ENCODE results near the gene FBXO42. TPM values are rescaled to one million over a fixed set of nuclear protein-coding genes. Genes with fewer than 3 reads are reported as not detected.

FBXO42 gene
- total and polyA plus RNA-seq, 2 of the 8 experiments (the other 6 are each of a cell fraction or from before 2014, with no cell fraction given) = 15.1 to 17.0 TPM

DNA sequence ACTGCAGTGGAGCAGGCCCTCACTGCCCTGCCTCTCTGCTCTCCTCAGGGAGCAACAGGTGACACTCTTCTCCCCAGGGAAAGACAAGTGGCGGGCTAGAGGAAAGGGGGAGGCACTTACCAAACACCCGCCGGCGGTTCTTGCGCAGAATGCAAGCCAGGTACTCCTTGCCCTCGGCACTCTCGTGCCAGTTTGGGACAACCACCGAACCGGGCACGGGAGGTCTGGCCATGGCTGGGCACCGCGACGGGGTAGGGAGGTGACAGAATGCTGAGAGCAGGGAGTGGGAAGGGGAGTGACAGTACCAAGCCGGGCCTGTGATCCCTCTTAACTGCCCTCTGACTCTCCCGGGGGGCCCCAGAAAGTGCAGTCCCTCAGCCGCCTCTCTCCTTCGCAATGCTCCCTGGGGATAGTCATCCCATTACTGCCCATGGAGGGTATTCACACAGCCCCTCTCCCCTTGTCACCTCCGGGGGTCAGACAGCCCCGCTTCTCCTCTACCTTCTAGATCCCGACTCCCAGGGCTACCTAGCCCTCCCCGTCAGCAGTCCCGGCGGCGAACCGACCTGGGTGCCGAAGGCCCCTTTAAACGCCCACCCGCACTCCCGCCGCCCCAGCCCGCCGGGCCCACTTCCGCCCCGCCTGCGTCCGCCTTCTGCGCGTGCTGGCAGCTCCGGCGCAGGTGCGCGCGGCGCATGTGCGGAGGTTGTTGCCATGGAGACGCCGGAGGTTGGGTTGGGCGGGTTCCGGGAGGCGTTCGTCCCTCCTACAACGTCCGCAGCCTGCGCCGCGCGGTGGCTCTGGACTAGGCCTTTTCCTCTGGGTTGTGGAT is 115.6 kb downstream of the FBXO42 start, which contains the start of gene CPLANE2:
TSS of gene CPLANE2 (minus strand) at position 673 of the 832 bp plus-strand sequence. CDS start at position 232, 441 bp downstream.
- H4K20me1 ChIP-seq (replicated peaks in 1 of 2; ENCODE audit: control insufficient read depth in 1 of 2, insufficient read depth in 2 of 2, low read length in 2 of 2) = no peaks in the 10 kb centered on the region
- H3K18ac ChIP-seq (ENCODE audit: extremely low read depth, low read length) = no peak within 1 kb of the TSS; the same call in 1 of the 2 replicates
- peak within 1 kb of the TSS; percentile 80 to 95 for H3K4me2 ChIP-seq (ENCODE audit: insufficient read depth in 1 of 2, low read depth in 2 of 2, low read length in 2 of 2)
- no peak within 1 kb of the TSS for H3K4ac ChIP-seq (replicated peaks; ENCODE audit: insufficient read length, low read depth, low read length)
- ChIA-PET POLR2A (ENCODE audit: partially characterized antibody) (interaction anchor here (1.0 to 1.3 kb wide), 2 partner anchors 10 to 30 kb away, joined by 3 to 7 read pairs; no protein-coding TSS in a partner anchor), CTCF (ENCODE audit: partially characterized antibody) (interaction anchor here (0.6 to 13.8 kb wide), 9 partner anchors 9 to 388 kb away, joined by 3 to 106 read pairs (median 5); no protein-coding TSS in a partner anchor)
- H2AK5ac ChIP-seq (ENCODE audit: low read depth, low read length) = no peak within 1 kb of the TSS
- H3K23me2 ChIP-seq (ENCODE audit: low read depth, low read length) = peaks cover 6% of the 10 kb centered on the region
- H4K5ac ChIP-seq (ENCODE audit: insufficient read length, low read depth, low read length) = no peak within 1 kb of the TSS
- H2BK12ac ChIP-seq (ENCODE audit: low read depth, low read length) = no peak within 1 kb of the TSS
- H2BK120ac ChIP-seq (replicated peaks; ENCODE audit: low read depth, low read length) = no peak within 1 kb of the TSS
- no peaks in the 10 kb centered on the region; a peak in 1 of 7 replicates for H3K27me3 ChIP-seq (replicated peaks in 1 of 4; ENCODE audit: control insufficient read depth in 3 of 4, extremely low read depth in 1 of 4, insufficient read depth in 3 of 4, low read length in 3 of 4)
- H2AFZ ChIP-seq (ENCODE audit: low read length) = peak within 1 kb of the TSS; percentile 79
- H4K8ac ChIP-seq (ENCODE audit: extremely low read depth, insufficient read depth, low read length) = peak within 1 kb of the TSS; percentile 5; the same call in 1 of the 2 replicates
- H3K27ac ChIP-seq (ENCODE audit: low read depth, low read length) = no peak within 1 kb of the TSS
- no peaks in the 10 kb centered on the region for H3K9me3 ChIP-seq (ENCODE audit: insufficient read depth in 2 of 2, low read depth in 1 of 2, low read length in 1 of 2)
- peaks cover 0 to 9% (median 3%) of the 10 kb centered on the region in 4 experiments; a peak in 6 of 7 replicates for H3K4me1 ChIP-seq (replicated peaks in 1 of 4; ENCODE audit: control insufficient read depth in 3 of 4, insufficient read depth in 4 of 4, low read length in 3 of 4)
- H3K14ac ChIP-seq (ENCODE audit: insufficient read length) = no peak within 1 kb of the TSS
- H3K4me3 ChIP-seq (ENCODE audit: extremely low read depth in 1 of 4, insufficient read depth in 2 of 4, low read depth in 3 of 4, low read length in 4 of 4) = peak within 1 kb of the TSS; percentile 60 to 74 (median 72)
- H2BK20ac ChIP-seq (ENCODE audit: low read length) = no peak within 1 kb of the TSS
- peak within 1 kb of the TSS in 1 of 4 experiments; percentile 20; a peak in 2 of 7 replicates for H3K9ac ChIP-seq (replicated peaks in 1 of 4; ENCODE audit: extremely low read depth in 1 of 4, low read depth in 3 of 4, low read length in 3 of 4)
- H3K79me2 ChIP-seq (ENCODE audit: control insufficient read depth in 1 of 2, insufficient read depth in 2 of 2, low read length in 2 of 2) = no peaks in the 10 kb centered on the region
- DNase-seq (ENCODE audit: low read depth in 1 of 2, low spot score in 2 of 2) = peak; percentile 73 to 98
- peak within 1 kb of the TSS; percentile 74 for H3K56ac ChIP-seq (replicated peaks; ENCODE audit: insufficient read length, low read depth, low read length)
- FAIRE-seq = no peak
- H3K23ac ChIP-seq (ENCODE audit: insufficient read length) = no peak within 1 kb of the TSS
- H3K36me3 ChIP-seq (ENCODE audit: control insufficient read depth in 2 of 4, insufficient read depth in 4 of 4, low read length in 3 of 4) = no peaks in the 10 kb centered on the region
- H3K79me1 ChIP-seq (ENCODE audit: low read depth, low read length) = no peaks in the 10 kb centered on the region; the same call in 1 of the 2 replicates
- 2% methylated on average over 46 of the region's 57 CpGs; no CpG with 5 or more reads in 1 of the 2 experiments for WGBS, 2 experiments (ENCODE audit: extremely low coverage in 1 of 2, insufficient coverage in 1 of 2, insufficient read length in 1 of 2, insufficient replicate concordance in 2 of 2, low coverage in 1 of 2, low lambda C conversion rate in 2 of 2, missing lambda C conversion rate in 1 of 2)
- H4K91ac ChIP-seq (replicated peaks; ENCODE audit: insufficient read length, low read length) = peak within 1 kb of the TSS; percentile 19
- no peak within 1 kb of the TSS for H2BK5ac ChIP-seq (ENCODE audit: low read depth, low read length)
- no peak within 1 kb of the TSS for H2BK15ac ChIP-seq (ENCODE audit: low read length)
- TF ChIP-seq SIX5 (IDR thresholded peaks at IDR 0.05; ENCODE audit: low read depth, low read length) (no peak), KDM4A (IDR thresholded peaks at IDR 0.05; ENCODE audit: low read depth, low read length, severe bottlenecking) (peak; percentile 73), RBBP5 (IDR thresholded peaks at IDR 0.05; ENCODE audit: borderline replicate concordance, low read depth, low read length) (0 out of 2 replicates have a peak, but pooled peaks have one; percentile 26), PHF8 (conservative IDR thresholded peaks at IDR 0.05; ENCODE audit: low read depth, low read length) (no peak), KDM1A (IDR thresholded peaks at IDR 0.05; ENCODE audit: borderline replicate concordance, low read length) (no peak), CREB1 (IDR thresholded peaks at IDR 0.05) (peak; percentile 80), SAP30 (IDR thresholded peaks at IDR 0.05; ENCODE audit: insufficient read depth, insufficient replicate concordance, low read length) (peak; percentile 71), NRF1 (IDR thresholded peaks at IDR 0.05; ENCODE audit: low read depth, low read length) (peak; percentile 82), POLR2A (IDR thresholded peaks at IDR 0.05; ENCODE audit: control extremely low read depth in 1 of 2, low read depth in 2 of 2, low read length in 2 of 2) (peak in 1 of 2 experiments; percentile 20; a peak in 1 of 3 replicates)
- TF ChIP-seq, protein P1, sequence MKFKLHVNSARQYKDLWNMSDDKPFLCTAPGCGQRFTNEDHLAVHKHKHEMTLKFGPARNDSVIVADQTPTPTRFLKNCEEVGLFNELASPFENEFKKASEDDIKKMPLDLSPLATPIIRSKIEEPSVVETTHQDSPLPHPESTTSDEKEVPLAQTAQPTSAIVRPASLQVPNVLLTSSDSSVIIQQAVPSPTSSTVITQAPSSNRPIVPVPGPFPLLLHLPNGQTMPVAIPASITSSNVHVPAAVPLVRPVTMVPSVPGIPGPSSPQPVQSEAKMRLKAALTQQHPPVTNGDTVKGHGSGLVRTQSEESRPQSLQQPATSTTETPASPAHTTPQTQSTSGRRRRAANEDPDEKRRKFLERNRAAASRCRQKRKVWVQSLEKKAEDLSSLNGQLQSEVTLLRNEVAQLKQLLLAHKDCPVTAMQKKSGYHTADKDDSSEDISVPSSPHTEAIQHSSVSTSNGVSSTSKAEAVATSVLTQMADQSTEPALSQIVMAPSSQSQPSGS (IDR thresholded peaks at IDR 0.05; ENCODE audit: low read length) = no peak
